GM23248 (cell line): ENCODE data around the gene PNMT. TPM values are rescaled to one million over a fixed set of nuclear protein-coding genes. Genes with fewer than 3 reads are reported as not detected.

Source experiments
- DNase-seq: peaks from one replicate; pipeline ENCODE4 v3.0.0-alpha.2; 2015
- H2AFZ ChIP-seq: fragments of 200-600 bp; sonication (generic); 2 replicates; pipeline ENCODE4 v1.6.1; 2016; ENCODE audit warnings: antibody characterized with exemption
- H3F3A ChIP-seq: fragments of 200-600 bp; sonication (generic); 2 replicates; pipeline ENCODE4 v1.6.1; 2016; ENCODE audit warnings: mild to moderate bottlenecking, antibody characterized with exemption, mixed run types; ENCODE audit not compliant: insufficient read depth
- H3K27ac ChIP-seq: fragments of 200-600 bp; sonication (generic); 2 replicates; pipeline ENCODE4 v1.5.1; 2016; ENCODE audit warnings: mild to moderate bottlenecking
- H3K27me3 ChIP-seq: fragments of 200-600 bp; sonication (generic); replicated peaks from 2 replicates; pipeline ENCODE4 v1.6.1; 2016; ENCODE audit warnings: mild to moderate bottlenecking; ENCODE audit not compliant: insufficient read depth
- H3K36me3 ChIP-seq: fragments of 200-600 bp; sonication (generic); 2 replicates; pipeline ENCODE4 v1.6.1; 2016; ENCODE audit warnings: low read depth, mild to moderate bottlenecking
- H3K4me1 ChIP-seq: fragments of 200-600 bp; sonication (generic); 2 replicates; pipeline ENCODE4 v1.6.1; 2016; ENCODE audit warnings: mild to moderate bottlenecking; ENCODE audit not compliant: insufficient read depth
- H3K4me2 ChIP-seq: fragments of 200-600 bp; sonication (generic); one replicate; pipeline ENCODE4 v1.6.1; 2016; ENCODE audit warnings: mild to moderate bottlenecking; ENCODE audit not compliant: unreplicated experiment
- H3K4me3 ChIP-seq: fragments of 200-600 bp; sonication (generic); 2 replicates; pipeline ENCODE4 v1.5.1; 2016; ENCODE audit warnings: mild to moderate bottlenecking
- H3K79me2 ChIP-seq: fragments of 200-600 bp; sonication (generic); 2 replicates; pipeline ENCODE4 v1.6.1; 2016; ENCODE audit warnings: mild to moderate bottlenecking; ENCODE audit not compliant: insufficient read depth
- H3K9ac ChIP-seq: fragments of 200-600 bp; sonication (generic); 2 replicates; pipeline ENCODE4 v1.6.1; 2016; ENCODE audit warnings: mild to moderate bottlenecking
- H3K9me2 ChIP-seq: fragments of 200-600 bp; sonication (generic); 2 replicates; pipeline ENCODE4 v1.6.1; 2016; ENCODE audit warnings: mixed run types, mild to moderate bottlenecking, moderate library complexity; ENCODE audit not compliant: insufficient read depth
- H3K9me3 ChIP-seq: fragments of 200-600 bp; sonication (generic); one replicate; pipeline ENCODE4 v1.6.1; 2017; ENCODE audit warnings: low read depth
- H4K20me1 ChIP-seq: fragments of 200-600 bp; sonication (generic); 2 replicates; pipeline ENCODE4 v1.6.0; 2016; ENCODE audit not compliant: insufficient read depth
- EZH2 ChIP-seq: fragments of 200-600 bp; sonication (generic); IDR thresholded peaks from 2 replicates; pipeline ENCODE4 v1.6.1; 2018; ENCODE audit warnings: antibody characterized with exemption, mild to moderate bottlenecking; ENCODE audit not compliant: insufficient read depth, poor library complexity, severe bottlenecking
- EZH2phosphoT487 ChIP-seq: fragments of 200-600 bp; sonication (generic); IDR thresholded peaks from 2 replicates; pipeline ENCODE4 v1.6.1; 2018; ENCODE audit warnings: antibody characterized with exemption, moderate library complexity, mild to moderate bottlenecking, low read depth; ENCODE audit not compliant: insufficient read depth
- WGBS, 2 experiments: methylation state at CpG; one replicate each; pipeline ENCODE4 v1.1.6; 2015 to 2017; ENCODE audit warnings: low lambda C conversion rate in 2 of 2, low coverage in 1 of 2; ENCODE audit errors: missing lambda C conversion rate in 2 of 2; 5-methylcytosine and 5-hydroxymethylcytosine counted together
- in situ Hi-C: fragments of 300-500 bp; cut with MboI; formaldehyde crosslinking; loops from 2 replicates; pipeline ENCODE4 v1.15.0; 2020
- polyA plus RNA-seq: library from polyadenylated mRNA; unstranded; fragments of >200 nt; fragmentation: Nextera tagmentation; extraction: Ambion mirVana; gene quantifications from 2 replicates; pipeline ENCODE4 v1.2.1, GENCODE V29; 2016
- total RNA-seq: library from RNA; depleted of rRNA; stranded (reverse); fragments of >200 nt; shearing (Covaris generic); gene quantifications from 2 replicates; pipeline ENCODE4 v1.2.3, GENCODE V29; 2014

PNMT gene
- total and polyA plus RNA-seq, 2 experiments from 2014 or later, result not detected

GRCh38 chr17:39702901-39703893, 34.9 kb downstream of the PNMT start:
- DNase-seq, result no peak
- Histone ChIP-seq H3F3A (no peaks in the 10 kb centered on the region), H3K9ac (no peak overlapping the region), H3K36me3 (no peaks in the 10 kb centered on the region; the same call in 1 of the 2 replicates), H3K4me3 (no peak overlapping the region), H3K9me3 (no peaks in the 10 kb centered on the region), H3K27me3 (no peaks in the 10 kb centered on the region), H3K9me2 (no peaks in the 10 kb centered on the region), H3K4me2 (no peak overlapping the region), H3K27ac (no peak overlapping the region), H4K20me1 (no peaks in the 10 kb centered on the region), H3K4me1 (peaks cover 11% of the 10 kb centered on the region), H3K79me2 (peaks cover 74% of the 10 kb centered on the region), H2AFZ (no peak overlapping the region)
- 69 to 73% methylated on average over 12 of the region's 12 CpGs for WGBS, 2 experiments
- in situ Hi-C loops, result no loop called here
- no peak for TF ChIP-seq EZH2phosphoT487
- TF ChIP-seq EZH2, result no peak

GRCh38 chr17:39703913-39704312, 35.7 kb downstream of the PNMT start:
- TF ChIP-seq EZH2 (no peak), EZH2phosphoT487 (no peak)
- H3K4me2 ChIP-seq, result no peak overlapping the region
- H3K4me1 ChIP-seq, result peaks cover 11% of the 10 kb centered on the region
- H3K9ac ChIP-seq, result no peak overlapping the region
- H3K27me3 ChIP-seq, result no peaks in the 10 kb centered on the region
- no peak overlapping the region for H3K4me3 ChIP-seq
- DNase-seq, result no peak
- in situ Hi-C loops, result no loop called here
- no peaks in the 10 kb centered on the region for H3K9me3 ChIP-seq
- H3K36me3 ChIP-seq, result no peaks in the 10 kb centered on the region; the same call in 1 of the 2 replicates
- H2AFZ ChIP-seq, result no peak overlapping the region
- H4K20me1 ChIP-seq, result no peaks in the 10 kb centered on the region
- H3K9me2 ChIP-seq, result no peaks in the 10 kb centered on the region
- H3F3A ChIP-seq, result no peaks in the 10 kb centered on the region
- WGBS, 2 experiments, result 88 to 97% methylated on average over 5 of the region's 5 CpGs
- H3K79me2 ChIP-seq, result peaks cover 73% of the 10 kb centered on the region
- no peak overlapping the region for H3K27ac ChIP-seq

GRCh38 chr17:39704821-39705551, 36.7 kb downstream of the PNMT start:
- Histone ChIP-seq H3K27ac (no peak overlapping the region), H3K79me2 (peaks cover 63% of the 10 kb centered on the region), H3K27me3 (no peaks in the 10 kb centered on the region), H3F3A (no peaks in the 10 kb centered on the region), H3K4me2 (no peak overlapping the region), H3K9me3 (no peaks in the 10 kb centered on the region), H3K4me1 (peaks cover 6% of the 10 kb centered on the region), H2AFZ (no peak overlapping the region), H3K4me3 (no peak overlapping the region), H3K9me2 (no peaks in the 10 kb centered on the region), H3K36me3 (no peaks in the 10 kb centered on the region; the same call in 1 of the 2 replicates), H3K9ac (no peak overlapping the region), H4K20me1 (no peaks in the 10 kb centered on the region)
- DNase-seq, result peak; percentile 51
- in situ Hi-C loops, result no loop called here
- 66 to 68% methylated on average over 11 of the region's 11 CpGs for WGBS, 2 experiments
- TF ChIP-seq EZH2phosphoT487 (no peak), EZH2 (no peak)

GRCh38 chr17:39705786-39706348, 37.6 kb downstream of the PNMT start:
- no peak overlapping the region for H3K4me3 ChIP-seq
- H3F3A ChIP-seq, result no peaks in the 10 kb centered on the region
- H3K9me2 ChIP-seq, result no peaks in the 10 kb centered on the region
- no peaks in the 10 kb centered on the region for H3K27me3 ChIP-seq
- no peak overlapping the region for H3K4me2 ChIP-seq
- H3K9ac ChIP-seq, result no peak overlapping the region
- H3K4me1 ChIP-seq, result peaks cover 6% of the 10 kb centered on the region
- in situ Hi-C loops, result no loop called here
- 83 to 89% methylated on average over 12 of the region's 12 CpGs for WGBS, 2 experiments
- DNase-seq, result no peak
- peaks cover 54% of the 10 kb centered on the region for H3K79me2 ChIP-seq
- no peak overlapping the region for H2AFZ ChIP-seq
- H3K27ac ChIP-seq, result no peak overlapping the region
- TF ChIP-seq EZH2phosphoT487 (no peak), EZH2 (no peak)
- no peaks in the 10 kb centered on the region for H3K9me3 ChIP-seq
- no peaks in the 10 kb centered on the region for H4K20me1 ChIP-seq
- H3K36me3 ChIP-seq, result no peaks in the 10 kb centered on the region; the same call in 1 of the 2 replicates
